ENCODE measurements around the gene CMA1.

- TF ChIP-seq, protein P1, sequence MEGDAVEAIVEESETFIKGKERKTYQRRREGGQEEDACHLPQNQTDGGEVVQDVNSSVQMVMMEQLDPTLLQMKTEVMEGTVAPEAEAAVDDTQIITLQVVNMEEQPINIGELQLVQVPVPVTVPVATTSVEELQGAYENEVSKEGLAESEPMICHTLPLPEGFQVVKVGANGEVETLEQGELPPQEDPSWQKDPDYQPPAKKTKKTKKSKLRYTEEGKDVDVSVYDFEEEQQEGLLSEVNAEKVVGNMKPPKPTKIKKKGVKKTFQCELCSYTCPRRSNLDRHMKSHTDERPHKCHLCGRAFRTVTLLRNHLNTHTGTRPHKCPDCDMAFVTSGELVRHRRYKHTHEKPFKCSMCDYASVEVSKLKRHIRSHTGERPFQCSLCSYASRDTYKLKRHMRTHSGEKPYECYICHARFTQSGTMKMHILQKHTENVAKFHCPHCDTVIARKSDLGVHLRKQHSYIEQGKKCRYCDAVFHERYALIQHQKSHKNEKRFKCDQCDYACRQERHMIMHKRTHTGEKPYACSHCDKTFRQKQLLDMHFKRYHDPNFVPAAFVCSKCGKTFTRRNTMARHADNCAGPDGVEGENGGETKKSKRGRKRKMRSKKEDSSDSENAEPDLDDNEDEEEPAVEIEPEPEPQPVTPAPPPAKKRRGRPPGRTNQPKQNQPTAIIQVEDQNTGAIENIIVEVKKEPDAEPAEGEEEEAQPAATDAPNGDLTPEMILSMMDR (IDR thresholded peaks at IDR 0.05): no peak
- TF ChIP-seq POLR2A (IDR thresholded peaks at IDR 0.05): no peak
These were observed 42.7 kb downstream of the CMA1 start for GRCh38 chr14:24465368-24465767.
